Chondrocyte (in vitro differentiated cells): ENCODE measurements around the gene GYPB. TPM values are rescaled to one million over a fixed set of nuclear protein-coding genes. Genes with fewer than 3 reads are reported as not detected.
"Not testable (repeated sequence)": the region's sequence is repeated elsewhere in the genome, so short reads cannot be mapped to it uniquely, and the experiment has no call there.

ENCODE experiments used
- DNase-seq: peaks from one replicate; pipeline ENCODE4 v3.0.0; 2021; ENCODE audit warnings: mixed read lengths, low spot score
- H3K27ac Mint-ChIP-seq: one replicate; pipeline ENCODE4 v1.8.0; 2021; ENCODE audit warnings: mild to moderate bottlenecking, moderate library complexity, mixed read lengths; ENCODE audit not compliant: unreplicated experiment
- H3K27me3 Mint-ChIP-seq: 2 replicates; pipeline ENCODE4 v1.8.0; 2021; ENCODE audit warnings: low read depth, mixed read lengths
- H3K36me3 Mint-ChIP-seq: 2 replicates; pipeline ENCODE4 v1.8.0; 2021; ENCODE audit warnings: low read depth, mixed read lengths
- H3K4me1 Mint-ChIP-seq: 2 replicates; pipeline ENCODE4 v1.8.0; 2021; ENCODE audit warnings: low read depth, mild to moderate bottlenecking, mixed read lengths
- H3K4me3 Mint-ChIP-seq: one replicate; pipeline ENCODE4 v1.8.0; 2021; ENCODE audit warnings: mild to moderate bottlenecking, moderate library complexity, mixed read lengths; ENCODE audit not compliant: unreplicated experiment
- H3K9me3 Mint-ChIP-seq: 2 replicates; pipeline ENCODE4 v1.8.0; 2021; ENCODE audit warnings: low read depth, mixed read lengths
- total RNA-seq: library from RNA; stranded (reverse); gene quantifications from 3 replicates; pipeline ENCODE4 v1.2.1, GENCODE V29; 2021
- TF ChIP-seq, protein P1 (sequence below): fragments of 200-600 bp; sonication (generic); IDR thresholded peaks from 2 replicates; pipeline ENCODE4 v1.5.0; 2021; ENCODE audit warnings: antibody characterized with exemption, mild to moderate bottlenecking, moderate library complexity

The GYPB gene
- total RNA-seq, 1 donor from 2014 or later: not detected

DNA sequence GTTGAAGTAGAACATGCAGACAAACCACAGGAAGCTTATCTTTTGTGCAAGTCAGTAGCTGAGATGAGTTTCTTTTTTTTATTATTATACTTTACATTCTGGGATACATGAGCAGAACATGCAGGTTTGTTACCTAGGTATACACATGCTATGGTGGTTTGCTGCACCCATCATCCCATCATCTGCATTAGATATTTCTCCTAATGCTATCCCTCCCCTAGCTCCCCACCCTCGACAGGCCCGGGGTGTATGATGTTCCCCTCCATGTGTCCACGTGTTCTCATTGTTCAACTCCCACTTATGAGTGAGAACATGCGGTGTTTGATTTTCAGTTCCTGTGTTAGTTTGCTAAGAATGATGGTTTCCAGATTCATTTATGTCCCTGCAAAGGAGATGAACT is 11.5 kb upstream of the GYPB start:
- not testable (repeated sequence) for H3K4me1 Mint-ChIP-seq, H3K9me3 Mint-ChIP-seq, H3K27ac Mint-ChIP-seq, DNase-seq, H3K36me3 Mint-ChIP-seq, H3K4me3 Mint-ChIP-seq
- H3K27me3 Mint-ChIP-seq: peaks cover 13% of the 10 kb centered on the region

DNA sequence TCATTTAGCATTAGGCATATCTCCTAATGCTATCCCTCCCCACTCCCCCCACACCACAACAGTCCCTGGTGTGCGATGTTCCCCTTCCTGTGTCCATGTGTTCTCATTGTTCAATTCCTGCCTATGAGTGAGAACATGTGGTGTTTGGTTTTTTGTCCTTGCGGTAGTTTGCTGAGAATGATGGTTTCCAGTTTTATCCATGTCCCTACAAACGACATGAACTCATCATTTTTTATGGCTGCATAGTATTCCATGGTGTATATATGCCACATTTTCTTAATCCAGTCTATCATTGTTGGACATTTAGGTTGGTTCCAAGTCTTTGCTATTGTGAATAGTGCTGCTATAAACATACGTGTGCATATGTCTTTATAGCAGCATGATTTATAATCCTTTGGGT is 7.5 kb upstream of the GYPB start:
- not testable (repeated sequence) for H3K36me3 Mint-ChIP-seq, H3K4me1 Mint-ChIP-seq, H3K4me3 Mint-ChIP-seq, H3K27ac Mint-ChIP-seq, H3K9me3 Mint-ChIP-seq, DNase-seq
- peaks cover 12% of the 10 kb centered on the region for H3K27me3 Mint-ChIP-seq

DNA sequence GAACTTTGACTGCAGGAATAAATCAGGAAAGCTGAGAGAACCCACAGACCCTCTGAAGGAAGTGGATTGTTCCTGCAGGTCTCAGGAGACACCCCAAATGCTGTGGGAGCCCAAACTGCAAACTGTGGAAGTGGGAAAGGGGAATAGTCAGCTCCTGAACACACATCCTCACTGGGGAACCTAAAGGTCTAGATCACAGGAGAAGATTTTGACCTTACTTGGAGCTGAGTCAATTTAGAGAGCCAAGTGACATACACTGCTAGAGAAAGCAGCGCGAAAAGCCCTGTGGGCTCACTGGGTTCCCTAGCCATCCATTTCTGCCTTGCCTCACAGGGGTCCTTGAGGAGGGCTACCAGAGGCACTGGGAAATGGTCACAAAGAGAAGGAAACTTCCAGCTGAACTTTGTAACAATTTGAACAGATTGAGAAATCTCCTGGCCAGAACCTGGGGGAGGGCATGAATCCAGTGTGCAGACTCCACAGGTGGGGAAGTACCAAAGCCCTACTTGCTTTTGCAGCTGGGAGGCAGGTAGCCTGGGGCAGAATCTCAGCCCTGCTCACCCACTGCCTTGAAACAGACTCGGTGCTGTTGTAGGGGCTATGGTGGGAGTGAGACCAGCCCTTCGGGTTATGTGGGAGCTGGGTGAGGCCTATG is 5.3 kb upstream of the GYPB start:
- not testable (repeated sequence) for H3K4me1 Mint-ChIP-seq, H3K4me3 Mint-ChIP-seq, H3K36me3 Mint-ChIP-seq, H3K9me3 Mint-ChIP-seq, DNase-seq, H3K27ac Mint-ChIP-seq
- H3K27me3 Mint-ChIP-seq: peaks cover 11% of the 10 kb centered on the region

DNA sequence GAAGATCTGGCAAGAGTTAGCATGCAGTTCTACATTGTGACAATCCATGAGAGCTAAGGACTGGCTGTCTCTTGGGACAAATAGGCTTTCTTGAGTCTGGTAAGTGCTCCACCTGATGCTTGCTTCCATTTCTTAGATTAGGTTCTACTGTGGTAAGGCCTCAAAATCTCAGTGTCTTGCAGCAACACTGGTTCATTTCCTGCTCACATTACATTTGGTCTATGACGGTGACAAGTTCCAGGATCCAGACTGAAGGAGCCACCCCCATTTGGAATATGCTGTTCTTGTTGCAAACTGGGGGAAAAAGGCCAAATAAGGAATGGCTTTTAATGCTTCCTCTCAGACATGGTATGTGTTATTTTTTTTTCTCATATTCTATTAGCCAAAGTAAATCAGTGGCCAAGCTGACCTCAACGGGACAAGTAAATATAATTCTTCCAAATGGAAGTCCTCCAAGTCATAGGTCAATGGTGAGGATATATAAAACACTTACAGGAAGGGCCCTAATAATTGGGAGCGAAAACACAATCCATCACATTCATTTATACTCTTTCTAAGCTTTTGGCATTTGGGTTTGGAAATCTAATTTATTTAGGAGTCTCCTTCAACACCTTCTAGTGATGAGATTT is 3.7 kb upstream of the GYPB start:
- H3K36me3 Mint-ChIP-seq, H3K9me3 Mint-ChIP-seq, H3K27ac Mint-ChIP-seq, DNase-seq, H3K4me3 Mint-ChIP-seq, H3K4me1 Mint-ChIP-seq: not testable (repeated sequence)
- peaks cover 10% of the 10 kb centered on the region for H3K27me3 Mint-ChIP-seq

DNA sequence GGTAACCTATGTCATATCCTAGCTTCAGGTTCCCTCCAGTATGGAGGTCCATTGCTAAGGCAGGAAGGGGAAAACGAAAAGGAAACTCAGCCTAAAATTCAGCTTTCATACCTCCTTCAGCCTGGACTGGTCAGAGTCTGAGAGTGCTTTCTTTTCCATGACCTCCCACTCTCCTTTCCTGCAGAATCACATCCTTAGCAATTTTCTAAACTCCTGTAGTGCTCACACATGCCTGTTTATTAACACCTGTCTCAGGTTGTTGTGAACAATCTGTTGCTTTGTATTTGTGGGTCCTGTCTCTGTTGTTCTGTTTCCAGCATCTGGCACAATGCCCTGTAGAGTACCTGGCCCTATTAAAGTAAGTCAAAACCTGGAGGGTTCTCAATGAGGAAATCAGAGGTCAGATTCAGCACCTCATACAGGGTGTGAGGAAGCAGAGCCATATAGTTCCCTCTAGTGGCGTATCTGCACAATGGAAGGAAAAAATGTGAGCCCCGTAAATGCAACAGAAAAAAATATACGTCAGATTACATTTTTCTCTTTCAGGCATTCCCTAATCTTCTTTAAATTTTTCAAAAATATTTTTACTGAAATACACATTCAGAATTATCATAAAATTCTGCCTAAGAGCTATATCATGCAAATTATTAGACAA is 2.3 kb upstream of the GYPB start:
- not testable (repeated sequence) for H3K9me3 Mint-ChIP-seq, H3K4me3 Mint-ChIP-seq, H3K36me3 Mint-ChIP-seq, DNase-seq, H3K27ac Mint-ChIP-seq, H3K4me1 Mint-ChIP-seq
- peaks cover 12% of the 10 kb centered on the region for H3K27me3 Mint-ChIP-seq
- TF ChIP-seq, protein P1, sequence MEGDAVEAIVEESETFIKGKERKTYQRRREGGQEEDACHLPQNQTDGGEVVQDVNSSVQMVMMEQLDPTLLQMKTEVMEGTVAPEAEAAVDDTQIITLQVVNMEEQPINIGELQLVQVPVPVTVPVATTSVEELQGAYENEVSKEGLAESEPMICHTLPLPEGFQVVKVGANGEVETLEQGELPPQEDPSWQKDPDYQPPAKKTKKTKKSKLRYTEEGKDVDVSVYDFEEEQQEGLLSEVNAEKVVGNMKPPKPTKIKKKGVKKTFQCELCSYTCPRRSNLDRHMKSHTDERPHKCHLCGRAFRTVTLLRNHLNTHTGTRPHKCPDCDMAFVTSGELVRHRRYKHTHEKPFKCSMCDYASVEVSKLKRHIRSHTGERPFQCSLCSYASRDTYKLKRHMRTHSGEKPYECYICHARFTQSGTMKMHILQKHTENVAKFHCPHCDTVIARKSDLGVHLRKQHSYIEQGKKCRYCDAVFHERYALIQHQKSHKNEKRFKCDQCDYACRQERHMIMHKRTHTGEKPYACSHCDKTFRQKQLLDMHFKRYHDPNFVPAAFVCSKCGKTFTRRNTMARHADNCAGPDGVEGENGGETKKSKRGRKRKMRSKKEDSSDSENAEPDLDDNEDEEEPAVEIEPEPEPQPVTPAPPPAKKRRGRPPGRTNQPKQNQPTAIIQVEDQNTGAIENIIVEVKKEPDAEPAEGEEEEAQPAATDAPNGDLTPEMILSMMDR: peak; percentile 81

DNA sequence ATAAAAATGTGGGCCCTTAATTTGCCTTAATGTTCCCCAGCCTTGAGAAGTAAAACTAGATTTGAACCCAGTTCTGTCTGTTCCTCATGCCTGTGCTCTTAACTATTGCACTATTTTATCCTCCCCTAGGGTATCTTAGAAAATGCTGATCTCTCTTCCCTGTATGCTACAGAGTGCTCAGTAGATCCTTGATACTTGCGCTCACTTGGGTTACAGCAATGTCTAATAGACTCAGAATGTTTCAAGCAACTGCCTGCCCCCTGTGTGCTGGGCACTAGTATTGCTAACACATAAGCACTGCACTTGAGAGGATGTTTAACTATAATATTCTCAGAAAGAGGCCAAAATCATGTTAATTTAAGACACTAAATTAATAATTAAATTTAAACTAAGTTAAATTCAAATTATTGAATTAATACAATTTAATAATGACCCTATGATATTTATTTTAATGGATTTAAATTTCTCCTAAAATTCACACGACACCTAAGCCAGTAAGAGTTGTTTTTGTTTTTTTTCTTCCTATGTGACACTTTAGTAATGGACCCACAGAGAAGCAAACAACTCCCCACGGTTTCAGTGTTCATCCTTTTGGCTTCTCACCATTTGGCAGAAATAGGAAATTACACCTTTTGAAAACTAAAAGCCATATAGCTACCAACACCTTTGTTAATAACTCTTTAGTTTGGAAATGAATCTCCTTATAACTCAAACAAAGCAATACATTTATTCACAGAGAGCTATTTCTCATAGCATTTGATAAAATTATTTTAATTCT is 768 bp downstream of the GYPB start:
- not testable (repeated sequence) for H3K27ac Mint-ChIP-seq, H3K4me3 Mint-ChIP-seq, H3K4me1 Mint-ChIP-seq, H3K36me3 Mint-ChIP-seq, H3K9me3 Mint-ChIP-seq, DNase-seq
- peaks cover 16% of the 10 kb centered on the region for H3K27me3 Mint-ChIP-seq

DNA sequence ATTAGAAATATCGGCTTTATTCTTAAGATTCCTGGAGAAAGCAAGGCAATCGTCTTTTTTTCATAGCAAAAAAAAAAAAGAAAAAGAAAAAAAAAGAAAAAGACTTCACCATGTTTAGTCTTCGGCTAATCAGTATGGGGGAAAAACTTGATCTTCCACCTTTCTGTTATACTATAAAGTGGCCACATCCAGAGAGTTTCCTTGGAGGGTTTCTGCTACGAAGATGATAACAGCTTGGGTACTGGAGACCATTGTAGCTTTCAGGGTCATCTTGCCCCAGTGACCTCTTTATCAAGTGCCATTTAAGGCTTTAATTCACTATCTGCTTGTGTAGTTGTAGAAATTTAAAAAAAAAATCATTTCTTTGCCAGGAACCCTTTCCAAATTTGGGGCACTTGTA is 1.9 kb downstream of the GYPB start:
- not testable (repeated sequence) for DNase-seq, H3K4me3 Mint-ChIP-seq, H3K36me3 Mint-ChIP-seq, H3K27ac Mint-ChIP-seq, H3K9me3 Mint-ChIP-seq, H3K4me1 Mint-ChIP-seq
- H3K27me3 Mint-ChIP-seq: peaks cover 17% of the 10 kb centered on the region

DNA sequence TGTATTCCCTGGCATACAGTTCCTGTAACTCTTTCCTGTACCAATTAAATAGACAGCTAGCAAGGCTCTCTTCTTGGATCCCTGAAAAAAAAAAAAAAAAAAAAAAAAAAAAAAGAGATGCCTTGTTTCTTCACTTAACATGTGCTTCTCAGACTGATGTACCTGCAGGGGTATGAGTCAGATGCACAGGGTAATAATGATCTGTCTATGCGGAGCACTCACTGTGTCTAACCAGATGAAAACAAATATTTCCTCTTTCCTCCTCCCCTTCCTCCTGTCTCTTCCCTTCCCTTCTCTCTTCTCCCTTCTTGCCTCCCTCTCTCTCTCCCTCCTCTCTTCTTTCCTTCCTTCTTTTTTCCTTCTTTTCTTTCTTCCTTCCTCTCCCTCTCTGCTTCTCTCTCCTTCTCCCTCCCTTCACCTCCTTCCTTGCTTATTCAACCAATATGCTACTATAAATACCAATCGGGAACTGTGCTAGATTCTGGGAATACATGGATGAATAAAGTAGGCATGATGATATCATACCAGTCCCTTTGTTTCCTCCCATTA is 3.0 kb downstream of the GYPB start:
- DNase-seq, H3K36me3 Mint-ChIP-seq, H3K4me3 Mint-ChIP-seq, H3K27ac Mint-ChIP-seq, H3K4me1 Mint-ChIP-seq, H3K9me3 Mint-ChIP-seq: not testable (repeated sequence)
- H3K27me3 Mint-ChIP-seq: peaks cover 17% of the 10 kb centered on the region
